Eye (tissue), 1 donor: ENCODE data around the gene GIPR.
"Not testable (repeated sequence)": the region's sequence is repeated elsewhere in the genome, so short reads cannot be mapped to it uniquely, and the experiment has no call there.

Experiments
- DNase-seq: peaks from one replicate; pipeline ENCODE4 v3.0.0-alpha.2; 2015

GIPR gene

GRCh38 chr19:45692187-45693105 is 24.4 kb downstream of the GIPR start, which contains the start of gene QPCTL:
Gene QPCTL (plus strand): TSS chr19:45692666. CDS start chr19:45692704, 38 bp downstream.
- peak; percentile 99 for DNase-seq

- DNase-seq = peak; percentile 91
Observed at GRCh38 chr19:45693106-45693788, 25.2 kb downstream of the GIPR start.

DNA sequence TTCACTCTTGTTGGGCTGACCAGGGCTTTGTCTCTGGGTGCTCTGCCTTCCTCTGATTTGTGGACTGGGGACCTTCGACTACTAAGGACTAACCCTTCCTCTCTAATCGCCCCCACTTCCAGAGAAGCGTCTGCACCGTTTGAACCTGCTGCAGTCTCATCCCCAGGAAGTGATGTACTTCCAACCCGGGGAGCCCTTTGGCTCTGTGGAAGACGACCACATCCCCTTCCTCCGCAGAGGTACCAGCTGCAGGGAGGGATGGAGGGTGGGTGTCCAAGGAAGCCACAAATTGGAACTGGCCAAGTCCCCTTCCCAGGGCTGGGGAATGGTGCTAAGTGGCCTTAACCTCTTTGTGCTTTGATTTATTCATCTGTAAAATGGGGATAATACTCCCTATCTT is 33.7 kb downstream of the GIPR start:
- no peak for DNase-seq

GRCh38 chr19:45705115-45705514 is 37.1 kb downstream of the GIPR start:
- no peak for DNase-seq

DNA sequence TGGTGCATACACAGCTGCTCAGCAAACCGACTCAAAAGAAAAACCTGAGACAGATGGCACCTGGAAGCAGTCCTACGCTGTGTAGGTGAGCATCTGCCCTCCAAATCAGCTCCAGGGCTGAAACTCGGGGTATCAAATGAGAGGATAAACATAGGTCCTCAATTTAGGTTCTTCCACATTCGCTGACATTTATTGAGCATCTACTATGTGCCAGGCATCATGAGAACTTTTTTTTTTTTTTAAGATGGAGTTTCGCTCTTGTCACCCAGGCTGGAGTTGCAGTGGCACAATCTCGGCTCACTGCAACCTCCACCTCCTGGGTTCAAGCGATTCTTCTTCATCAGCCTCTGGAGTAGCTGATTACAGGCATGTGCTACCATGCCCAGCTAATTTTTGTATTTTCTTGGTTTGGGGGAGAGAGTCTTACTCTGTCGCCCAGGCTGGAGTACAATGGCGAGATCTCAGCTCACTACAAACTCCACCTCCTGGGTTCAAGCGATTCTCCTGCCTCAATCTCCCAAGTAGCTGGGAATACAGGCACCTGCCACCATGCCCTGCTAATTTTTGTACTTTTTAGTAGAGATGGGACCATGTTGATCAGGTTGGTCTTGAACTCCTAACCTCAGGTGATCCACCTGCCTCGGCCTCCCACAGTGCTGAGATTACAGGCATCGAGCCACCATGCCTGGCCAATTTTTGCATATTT is 37.8 kb downstream of the GIPR start:
- no peak for DNase-seq

DNA sequence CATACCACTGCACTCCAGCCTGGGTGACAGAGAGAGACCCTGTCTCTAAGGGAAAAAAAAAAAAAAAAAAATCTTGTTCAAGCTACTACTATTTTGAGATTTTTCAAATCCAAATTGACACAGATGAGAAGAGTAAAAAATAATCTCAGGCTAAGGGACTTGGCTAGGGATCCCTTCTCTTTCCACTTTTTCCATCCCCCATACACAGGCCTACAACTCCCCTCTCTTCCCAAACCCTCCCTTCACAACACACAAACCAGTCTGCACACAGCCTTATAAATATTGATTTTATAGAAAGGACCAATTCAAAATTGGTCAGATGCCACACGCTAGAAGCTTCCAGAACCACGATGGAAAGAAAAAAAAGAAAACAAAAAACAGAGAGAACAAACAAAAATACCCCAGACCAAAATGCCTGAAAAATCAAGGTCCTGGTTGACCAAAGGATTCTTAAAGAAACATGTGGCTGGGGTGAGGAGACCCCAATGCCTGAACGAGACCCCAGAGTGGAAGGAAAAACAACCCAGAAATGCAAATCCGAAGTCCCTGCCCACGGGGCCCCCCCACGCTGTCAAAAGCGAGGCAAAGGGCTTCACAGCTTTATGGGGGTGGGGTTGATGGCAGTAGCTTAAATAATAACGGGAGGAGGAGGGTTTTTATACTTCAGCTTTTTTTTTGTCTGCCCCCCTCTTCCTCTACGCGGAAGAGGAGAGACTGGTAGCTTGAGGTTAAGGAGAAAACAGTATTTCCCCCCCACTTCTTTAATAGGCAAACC is 42.5 kb downstream of the GIPR start:
- DNase-seq = no peak

DNA sequence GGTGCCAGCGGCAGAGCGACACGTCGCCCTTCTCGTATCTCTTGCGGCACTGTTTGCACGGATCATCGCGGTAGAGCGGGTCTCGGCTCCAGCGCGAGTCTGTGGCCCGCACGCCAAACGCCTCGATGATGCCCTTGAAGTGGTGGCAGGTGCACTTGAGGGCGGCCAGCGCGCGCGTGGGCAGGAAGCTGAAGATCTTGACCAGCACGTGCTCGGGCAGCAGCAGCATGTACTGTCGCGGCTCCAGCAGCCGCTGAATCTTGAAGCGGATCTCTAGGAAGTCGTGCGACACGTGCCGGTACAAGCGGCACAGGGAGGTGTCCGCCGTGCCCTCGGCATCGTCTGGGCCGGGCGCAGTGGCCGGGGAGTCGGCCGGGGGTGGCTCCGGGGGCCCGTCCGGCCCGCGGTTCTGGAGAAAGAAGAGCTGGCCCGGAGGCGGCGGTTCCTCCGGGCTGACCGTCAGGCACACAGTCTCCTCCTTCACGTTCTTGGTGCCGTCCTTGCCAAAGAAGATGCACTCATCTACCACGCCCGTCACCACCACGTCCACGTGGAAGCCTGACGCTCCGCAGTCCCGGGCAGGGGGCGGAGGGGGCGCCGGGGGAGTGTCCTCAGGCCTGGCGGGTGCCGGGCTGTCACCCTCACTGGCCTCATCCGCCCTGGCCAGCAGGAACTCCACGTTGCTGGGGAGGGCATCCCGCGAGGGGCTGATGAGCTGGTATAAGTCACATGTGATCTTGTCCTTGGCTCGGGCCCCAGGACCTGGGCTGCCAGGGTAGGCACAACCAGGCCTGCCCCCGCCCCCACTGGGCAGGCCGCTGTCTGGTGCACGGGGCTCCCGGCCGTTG is 44.1 kb downstream of the GIPR start:
- no peak for DNase-seq

DNA sequence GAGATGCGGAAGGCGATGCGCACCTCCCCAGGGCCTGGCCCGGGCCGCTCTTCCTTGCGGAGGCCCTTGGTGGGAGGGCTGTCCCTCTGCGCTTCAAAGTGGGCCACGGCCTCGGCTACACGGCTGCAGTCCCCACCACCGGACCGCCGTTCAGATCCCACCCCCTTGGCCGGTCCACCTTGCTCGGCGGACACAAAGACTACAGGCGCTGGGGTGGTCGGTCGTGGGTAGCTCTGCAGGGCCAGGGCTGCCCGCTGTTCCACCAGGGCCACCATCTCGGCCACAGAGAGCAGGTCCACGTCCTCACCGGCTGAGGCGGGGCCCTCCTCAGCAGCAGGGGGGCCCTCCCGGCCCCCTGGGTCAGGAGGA is 44.7 kb downstream of the GIPR start:
- DNase-seq = no peak

- no peak for DNase-seq
Observed at GRCh38 chr19:45713141-45713540, 45.1 kb downstream of the GIPR start.

- no peak for DNase-seq
Observed at GRCh38 chr19:45715139-45715538, 47.1 kb downstream of the GIPR start.

- peak; percentile 71 for DNase-seq
Observed at GRCh38 chr19:45716359-45717130, 48.5 kb downstream of the GIPR start.

DNA sequence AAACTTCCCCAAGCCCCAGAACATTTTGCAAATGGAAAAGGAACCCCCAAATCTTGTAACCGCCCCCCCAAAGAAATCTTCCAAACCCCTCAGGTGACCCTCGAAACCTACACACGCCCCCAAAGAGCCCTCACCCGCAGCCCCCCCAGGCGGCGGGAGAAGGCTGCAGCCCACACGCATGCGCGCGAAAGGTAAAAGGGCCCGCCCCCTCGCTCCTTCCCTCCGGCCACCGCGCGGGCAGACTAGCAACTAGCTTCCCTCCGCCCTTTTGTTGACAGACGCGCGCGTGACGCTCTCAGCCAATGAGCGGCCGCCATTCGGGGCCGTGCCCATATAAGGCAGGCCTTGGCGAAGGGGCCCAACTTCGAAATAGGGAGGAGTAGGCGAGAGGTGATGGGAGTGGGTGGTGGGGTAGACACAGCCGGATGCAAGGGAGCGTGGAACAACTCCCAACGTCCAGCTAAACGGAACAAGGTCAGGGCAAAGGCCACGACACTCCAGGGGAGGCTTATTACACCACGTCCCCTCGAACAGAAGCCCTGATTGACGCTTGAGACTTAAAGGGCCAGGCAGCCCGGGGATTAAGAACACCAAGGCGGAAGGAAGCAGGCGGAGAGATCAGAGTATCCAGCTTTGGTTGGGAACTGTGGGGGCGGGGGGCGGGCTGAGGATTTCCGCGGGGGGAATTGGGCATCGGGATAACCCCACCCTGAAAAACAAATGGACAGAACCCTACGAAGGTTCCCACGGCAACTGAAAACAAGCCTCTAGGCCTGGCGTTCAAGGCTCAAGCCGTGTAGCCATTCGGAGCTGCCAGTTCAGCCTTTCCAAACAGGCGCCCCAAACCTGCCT is 49.3 kb downstream of the GIPR start:
- peak; percentile 99 for DNase-seq

GRCh38 chr19:45717983-45718650 is 50.1 kb downstream of the GIPR start:
- no peak for DNase-seq

DNA sequence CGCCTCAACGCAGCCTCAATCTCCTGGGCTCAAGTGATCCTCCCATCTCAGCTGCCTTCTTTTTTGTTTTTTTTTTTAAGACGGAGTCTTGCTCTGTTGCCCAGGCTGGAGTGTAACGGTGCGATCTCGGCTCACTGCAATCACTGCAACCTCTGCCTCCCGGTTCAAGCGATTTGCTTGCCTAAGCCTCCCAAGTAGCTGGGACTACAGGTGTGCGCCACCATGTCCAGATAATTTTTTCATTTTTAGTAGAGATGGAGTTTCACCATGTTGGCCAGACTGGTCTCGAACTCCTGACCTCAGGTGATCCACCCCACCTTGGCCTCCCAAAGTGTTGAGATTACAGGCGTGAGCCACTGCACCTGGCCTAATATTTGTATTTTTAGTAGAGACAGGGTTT is 52.0 kb downstream of the GIPR start:
- not testable (repeated sequence) for DNase-seq

DNA sequence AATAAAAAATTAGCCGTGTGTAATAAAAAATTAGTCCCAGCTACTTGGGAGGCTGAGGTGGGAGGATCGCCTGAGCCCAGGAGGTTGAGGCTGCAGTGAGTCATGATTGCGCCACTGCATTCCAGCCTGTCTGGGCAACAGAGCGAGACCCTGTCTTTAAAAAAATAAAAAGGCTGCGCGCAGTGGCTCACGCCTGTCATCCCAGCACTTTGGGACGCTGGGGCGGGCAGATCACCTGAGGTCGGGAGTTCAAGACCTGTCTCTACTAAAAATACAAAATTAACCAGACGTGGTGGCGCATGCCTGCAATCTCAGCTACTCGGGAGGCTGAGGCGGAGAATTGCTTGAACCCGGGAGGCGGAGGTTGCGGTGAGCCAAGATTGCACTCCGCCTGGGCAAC is 60.7 kb downstream of the GIPR start:
- DNase-seq = not testable (repeated sequence)

DNA sequence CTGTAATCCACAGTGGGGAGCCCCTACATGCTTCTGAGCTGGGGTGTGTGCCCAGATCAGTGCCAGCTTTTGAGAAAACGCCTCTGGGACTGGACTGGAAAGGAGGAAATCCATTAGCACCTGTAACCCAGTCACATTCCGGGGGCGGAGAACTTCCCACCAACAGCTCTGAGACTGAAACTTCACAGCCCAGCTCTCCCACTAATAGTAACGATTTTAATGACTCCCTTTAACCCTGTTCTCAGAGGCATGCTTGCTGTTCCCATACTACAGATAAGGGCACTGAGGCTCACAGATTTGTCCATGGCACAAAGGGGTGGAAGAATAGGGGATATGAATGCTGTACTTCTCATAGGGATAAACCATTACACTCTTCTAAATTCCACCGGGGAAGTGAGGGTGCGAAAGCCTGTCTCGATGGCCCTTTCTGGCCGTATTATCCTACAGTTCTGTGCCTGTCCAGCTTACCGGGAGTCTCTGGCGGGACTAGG is 61.8 kb downstream of the GIPR start:
- DNase-seq = peak; percentile 16

DNA sequence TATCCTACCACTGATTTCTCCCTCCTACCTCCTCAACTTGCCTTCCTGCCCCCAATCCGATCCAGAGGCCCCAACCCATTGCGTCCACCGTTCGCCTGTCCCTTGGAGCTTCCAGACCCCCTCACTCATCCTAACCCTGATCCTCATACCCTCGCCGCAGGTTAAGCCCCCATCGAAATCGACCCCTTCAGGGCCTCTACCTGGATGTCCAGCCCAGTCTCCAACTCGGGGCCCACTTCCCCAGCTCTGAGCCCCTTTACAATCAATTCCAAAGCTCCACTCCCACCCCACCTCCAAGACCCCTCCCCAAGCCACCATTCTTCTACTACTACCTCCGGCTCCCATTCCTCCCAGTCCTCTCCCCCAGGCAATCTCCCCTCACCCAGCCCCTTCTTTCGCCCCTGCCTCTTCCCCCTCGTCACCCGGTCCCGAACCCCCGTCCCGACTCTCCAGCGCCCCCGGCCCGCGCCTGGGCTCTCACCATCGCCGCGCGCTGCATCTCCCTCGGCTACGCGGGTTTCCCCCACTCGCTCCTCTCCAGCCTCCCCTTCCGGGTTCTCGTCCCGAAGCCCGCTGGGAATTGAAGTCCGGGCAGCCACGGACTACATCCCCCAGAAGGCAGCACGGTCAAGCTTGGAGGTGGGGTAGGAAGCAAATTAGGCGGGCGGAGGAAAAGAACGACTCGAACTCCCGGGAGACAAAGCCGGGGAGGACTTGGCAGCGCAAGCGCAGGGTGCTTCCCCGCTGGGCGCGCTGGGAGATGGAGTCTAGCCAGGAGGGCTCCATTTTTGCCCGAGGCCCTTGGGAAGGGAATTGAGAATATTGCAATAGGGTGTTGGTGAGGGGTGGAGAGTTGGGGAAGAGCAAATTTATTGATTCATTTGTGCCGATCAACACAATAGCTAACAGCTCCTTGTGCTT is 62.6 kb downstream of the GIPR start, which contains the start of gene FBXO46:
TSS of gene FBXO46 (minus strand) at position 529 of the 921 bp plus-strand sequence. CDS start 17,401 bp downstream, outside the sequence.
- DNase-seq = peak; percentile 99
